HG03280 (cell line): ENCODE results near the gene NPNT.

Experiments used
- ATAC-seq: cut with Tn5 transposase; IDR thresholded peaks from one replicate; pipeline ENCODE4 v1.9.1; 2021; ENCODE audit warnings: mild to moderate bottlenecking, moderate library complexity; ENCODE audit not compliant: unreplicated experiment

Gene NPNT

DNA sequence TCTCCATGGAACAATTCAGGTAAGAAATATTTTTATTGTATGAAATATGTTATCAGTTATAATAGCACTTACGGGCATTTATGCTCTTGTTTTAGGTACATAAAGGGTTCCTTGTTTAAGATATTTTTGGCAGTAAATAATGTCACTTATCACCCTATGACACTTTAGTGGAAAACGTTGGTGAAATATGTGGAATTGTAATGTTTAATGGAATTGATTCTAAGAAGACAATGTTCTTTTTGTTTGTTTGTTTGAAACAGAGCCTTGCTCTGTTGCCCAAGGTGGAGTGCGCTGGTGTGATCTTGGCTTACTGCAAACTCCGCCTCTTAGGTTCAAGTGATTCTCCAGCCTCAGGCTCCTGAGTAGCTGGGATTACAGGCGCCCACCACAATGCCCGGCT, 17.4 kb downstream of the NPNT start:
- ATAC-seq, result no peak

DNA sequence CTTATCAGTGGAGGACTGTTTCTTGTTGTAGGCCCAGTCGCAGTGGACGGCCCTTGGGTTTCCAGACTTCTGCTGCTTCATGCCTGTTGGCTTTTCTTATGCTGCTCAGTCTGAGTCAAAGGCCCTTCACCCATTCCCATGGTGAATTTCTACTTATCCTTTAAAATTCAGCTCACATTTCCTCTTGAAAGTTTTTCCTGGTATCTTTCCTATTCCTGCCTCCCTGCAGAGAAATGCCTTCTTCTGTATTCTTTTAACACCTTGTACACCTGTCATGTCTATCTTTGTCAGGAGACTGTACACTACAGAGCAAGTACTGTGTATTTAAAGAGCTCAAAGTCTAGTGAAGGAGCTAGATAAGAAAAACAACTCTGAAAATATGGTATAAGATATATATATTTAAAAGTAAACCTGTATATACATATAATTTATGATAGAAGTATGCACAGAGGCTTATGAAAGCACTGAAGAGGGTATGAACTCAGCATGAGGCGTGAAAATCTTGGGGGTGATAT, 22.0 kb downstream of the NPNT start:
- ATAC-seq, result no peak

DNA sequence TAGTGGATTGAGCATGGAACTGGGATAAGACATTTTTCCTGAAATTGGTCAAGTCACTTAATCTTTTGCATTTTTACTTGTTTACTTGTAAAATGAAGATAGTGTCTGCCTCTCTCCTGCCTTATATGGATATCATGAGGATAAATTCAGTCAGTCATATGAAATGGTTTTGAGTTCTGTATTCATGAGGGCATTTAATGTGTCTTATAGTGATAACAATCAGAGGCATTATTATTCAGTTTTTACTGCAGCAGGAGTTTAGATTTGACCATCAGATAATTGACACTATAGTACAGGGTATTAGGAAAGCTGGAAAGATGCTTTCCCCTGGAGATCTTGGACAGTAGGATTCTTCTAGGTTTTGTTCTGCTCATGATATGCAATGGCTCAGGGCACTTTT, 26.0 kb downstream of the NPNT start:
- ATAC-seq, result no peak

DNA sequence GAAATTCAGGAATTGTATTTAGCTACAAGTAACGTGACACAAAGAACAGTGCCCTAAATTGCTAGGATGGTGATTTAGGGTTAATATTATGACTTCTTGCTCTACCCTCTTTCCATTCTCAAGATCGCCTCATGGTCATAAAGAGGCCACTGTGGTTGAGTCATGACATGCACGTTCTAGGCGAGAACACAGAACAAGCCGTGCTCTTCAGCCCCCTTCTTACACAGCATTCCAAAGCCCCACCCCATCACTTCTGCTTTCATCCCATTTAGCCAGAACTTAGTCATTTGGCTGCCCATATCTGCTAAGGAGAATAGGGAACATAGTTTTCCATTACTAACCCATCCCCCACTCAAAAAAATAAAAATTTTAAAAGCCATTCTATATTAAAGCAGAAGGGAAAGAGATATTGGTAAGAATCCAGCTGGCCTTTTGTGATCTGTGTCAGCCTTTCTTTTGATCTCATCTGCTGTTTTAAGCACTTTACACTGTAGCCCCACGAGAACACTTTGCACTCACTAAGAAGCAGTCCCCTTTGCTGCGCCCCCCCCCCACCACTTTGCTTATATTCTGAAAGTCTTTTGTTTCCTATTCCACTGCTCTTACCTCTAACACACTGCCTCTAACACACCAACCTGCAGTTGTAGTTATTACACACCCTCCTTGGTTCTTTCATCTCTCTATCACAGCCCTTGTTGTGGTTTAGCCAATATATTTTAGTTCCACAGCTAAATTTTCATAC, 28.4 kb downstream of the NPNT start:
- no peak for ATAC-seq

DNA sequence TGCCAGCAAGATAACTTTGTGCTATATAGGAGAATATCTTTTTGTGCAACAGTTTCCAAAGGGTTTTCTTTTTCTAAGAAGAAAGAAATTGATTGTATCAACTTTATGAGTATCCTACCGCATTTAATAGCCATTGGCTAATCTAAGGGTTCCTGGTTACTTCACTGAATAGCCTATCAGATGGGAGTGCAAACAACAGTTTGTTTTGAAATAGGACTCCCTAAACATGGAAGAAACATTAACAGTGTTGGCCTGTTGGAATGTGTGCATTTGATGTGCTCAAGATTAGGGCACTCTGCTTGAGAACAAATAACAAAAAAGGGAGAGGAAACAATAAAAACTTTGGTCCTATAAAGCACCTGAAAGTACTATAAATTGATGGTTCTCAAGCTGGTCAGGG, 29.1 kb downstream of the NPNT start:
- ATAC-seq, result no peak

DNA sequence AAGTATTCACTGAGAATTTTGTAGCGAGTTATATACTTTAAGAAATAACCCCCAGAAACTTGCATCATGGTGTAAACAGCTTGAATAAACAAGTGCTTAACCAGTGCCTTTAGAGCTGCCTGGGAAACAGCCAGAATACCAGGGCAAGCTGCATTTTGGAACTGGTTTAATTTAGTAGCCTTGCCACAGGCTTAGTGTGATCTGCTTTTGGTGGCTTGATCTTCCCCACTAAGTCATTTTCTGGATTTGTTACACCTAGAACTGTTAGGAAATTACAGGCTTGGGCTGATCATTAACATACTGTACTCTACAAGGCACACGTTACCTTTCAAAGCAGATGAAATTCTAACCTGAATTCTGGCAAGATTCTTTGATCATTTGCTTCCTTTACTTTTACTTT, 35.4 kb downstream of the NPNT start:
- ATAC-seq, result no peak

DNA sequence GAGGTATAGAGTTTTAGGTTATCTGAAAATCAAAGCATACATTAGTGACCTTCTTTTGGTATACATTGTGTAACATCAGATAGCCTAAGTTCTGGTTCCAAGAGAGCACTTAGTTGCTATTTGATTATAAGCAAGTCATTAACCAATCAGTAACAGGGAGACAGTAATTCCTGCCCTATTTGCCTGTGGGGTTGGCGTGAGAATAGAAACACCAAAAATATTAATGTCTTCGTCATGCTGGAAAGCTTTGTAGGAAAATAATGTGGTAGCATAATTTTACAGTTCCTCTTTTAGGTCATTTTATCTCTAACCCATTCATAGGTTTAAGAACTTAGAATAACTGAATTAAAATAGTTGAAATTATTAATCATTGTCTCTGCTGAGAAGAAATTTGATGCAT, 37.8 kb downstream of the NPNT start:
- ATAC-seq, result no peak

DNA sequence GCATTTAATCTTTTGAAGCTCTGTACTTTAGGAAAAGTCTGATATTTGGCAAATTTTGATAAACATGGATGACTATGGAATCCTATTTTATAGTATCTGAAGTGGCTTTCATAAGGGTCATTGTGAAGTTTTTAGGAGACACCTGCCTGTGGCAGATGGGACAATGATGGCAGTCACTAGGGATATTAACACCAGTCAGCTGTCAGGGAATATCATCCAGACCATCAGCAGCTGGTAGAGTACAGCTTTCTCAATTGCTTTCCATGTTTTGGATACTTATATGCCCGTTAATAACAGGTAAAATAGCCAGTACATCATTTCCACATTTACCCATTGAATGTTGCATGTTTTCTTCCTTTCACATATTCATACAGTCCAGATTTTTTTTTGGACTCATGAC, 39.1 kb downstream of the NPNT start:
- no peak for ATAC-seq

DNA sequence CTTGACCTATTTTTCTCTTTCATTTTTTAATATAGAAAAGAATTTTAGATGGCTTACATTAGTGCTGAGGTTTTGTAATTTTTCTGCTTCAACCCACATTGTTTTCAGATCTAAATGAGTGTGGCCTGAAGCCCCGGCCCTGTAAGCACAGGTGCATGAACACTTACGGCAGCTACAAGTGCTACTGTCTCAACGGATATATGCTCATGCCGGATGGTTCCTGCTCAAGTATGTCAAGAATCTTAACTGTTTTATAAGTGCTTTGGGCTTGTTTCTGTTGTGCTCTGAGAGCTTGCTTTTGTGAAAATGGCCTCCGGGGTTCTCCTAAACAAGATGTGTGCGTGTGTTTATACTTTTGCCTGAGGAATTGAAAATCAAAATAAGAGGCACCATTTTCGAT, 41.6 kb downstream of the NPNT start:
- no peak for ATAC-seq

DNA sequence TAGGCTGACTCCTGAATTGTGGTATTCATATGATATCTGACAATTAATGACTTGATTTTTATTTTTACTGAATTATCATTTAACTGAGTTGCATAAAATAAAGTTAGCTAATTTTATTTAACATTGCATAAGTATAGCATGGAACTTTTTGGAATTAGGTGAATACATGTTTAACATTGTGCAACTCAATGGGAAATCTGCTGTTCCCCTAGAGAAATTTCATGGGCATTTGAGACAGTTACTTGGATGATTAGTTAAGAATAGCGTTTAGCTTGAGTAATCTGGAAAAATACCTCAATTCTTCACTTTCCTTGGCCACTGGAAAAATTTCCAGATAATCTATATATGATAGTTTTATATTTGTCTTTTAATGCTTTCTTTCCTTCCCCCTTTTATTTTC, 42.5 kb downstream of the NPNT start:
- ATAC-seq, result no peak

DNA sequence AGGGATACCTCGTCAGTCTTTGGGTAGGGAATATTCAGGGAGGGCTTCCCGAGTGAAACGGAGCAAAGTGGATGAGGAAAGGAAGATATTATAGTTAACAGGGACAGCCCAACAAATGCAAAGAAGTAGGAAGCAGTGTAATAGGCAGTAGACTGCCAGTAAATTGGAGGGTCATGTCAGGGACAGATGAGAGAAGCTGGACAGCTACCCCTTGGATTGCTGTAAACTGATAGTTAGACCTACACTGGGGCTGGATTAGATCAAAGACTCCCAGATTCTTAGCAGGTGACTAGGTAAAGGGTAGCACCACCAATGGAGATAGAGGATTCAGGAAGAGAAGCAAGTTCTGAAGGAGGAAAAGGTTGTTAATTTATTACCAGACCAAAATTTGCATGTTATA, 48.0 kb downstream of the NPNT start:
- ATAC-seq, result no peak

DNA sequence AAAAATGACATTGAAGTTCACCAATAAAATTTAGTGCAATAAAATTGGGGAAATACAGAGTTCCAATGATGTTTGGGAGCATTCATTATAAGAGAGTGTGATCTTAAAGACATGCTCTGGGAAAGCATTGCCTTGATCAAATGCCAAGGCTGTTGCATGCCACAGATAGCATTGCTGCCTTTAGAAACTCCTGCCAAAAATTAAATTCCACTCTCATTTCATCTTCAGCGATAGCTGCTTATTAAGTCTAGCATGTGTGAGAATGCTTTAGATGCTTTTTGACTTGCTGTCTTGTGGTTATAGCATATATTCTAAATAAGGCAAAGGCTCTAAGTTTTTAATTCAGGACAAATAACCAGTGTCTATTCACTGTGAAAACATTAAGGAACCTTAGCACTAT, 49.3 kb downstream of the NPNT start:
- ATAC-seq, result no peak

DNA sequence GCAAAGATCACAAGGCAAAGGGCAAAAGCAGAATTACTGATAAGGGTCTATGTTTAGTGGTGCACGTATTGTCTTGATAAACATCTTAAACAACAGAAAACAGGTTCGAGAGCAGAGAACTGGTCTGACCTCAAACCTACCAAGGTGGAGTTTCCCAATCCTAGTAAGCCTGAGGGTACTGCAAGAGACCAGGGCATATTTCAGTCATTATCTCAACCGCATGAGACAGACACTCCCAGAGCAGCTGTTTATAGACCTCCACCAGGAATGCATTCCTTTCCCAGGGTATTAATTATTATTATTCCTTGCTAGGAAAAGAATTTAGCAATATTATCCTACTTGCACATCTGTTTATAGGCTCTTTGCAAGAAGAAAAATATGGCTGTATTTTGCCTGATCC, 51.5 kb downstream of the NPNT start:
- ATAC-seq, result no peak

DNA sequence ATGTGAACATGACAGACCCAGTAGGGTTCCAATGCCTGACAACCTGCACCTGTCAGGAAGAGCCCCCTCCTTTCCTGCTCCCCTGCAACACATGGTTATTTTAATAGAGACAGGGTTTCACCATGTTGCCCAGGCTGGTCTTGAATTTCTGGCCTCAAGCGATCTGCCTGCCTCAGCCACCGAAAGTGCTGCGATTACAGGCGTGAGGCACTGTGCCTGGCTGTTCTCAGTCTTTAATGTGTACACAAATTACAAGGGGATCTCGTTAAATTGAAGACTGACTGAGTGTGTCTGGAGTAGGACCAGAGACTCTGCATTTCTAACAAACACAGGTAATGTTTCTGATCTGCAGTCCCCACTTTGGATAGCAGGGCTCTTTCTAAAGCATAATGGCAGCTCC, 55.4 kb downstream of the NPNT start:
- ATAC-seq, result no peak

DNA sequence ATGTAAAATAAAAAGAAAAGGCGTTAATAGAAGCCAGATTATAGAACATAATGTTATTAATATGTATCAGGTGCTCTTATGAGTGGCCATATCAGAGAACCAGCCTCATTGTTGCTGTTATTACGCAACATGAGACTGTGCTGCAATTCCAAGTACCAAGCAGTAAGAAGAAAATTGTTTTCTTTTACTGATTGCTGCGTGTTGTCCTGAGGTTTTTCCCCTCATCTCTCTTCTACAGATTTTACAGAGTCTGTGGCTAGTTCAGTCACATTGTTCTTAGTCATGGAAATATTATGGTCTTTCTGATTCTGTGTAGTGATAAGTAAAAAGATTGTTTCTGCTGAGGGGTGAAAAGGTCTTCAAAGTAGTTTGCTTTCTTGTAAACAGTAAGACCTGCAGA, 55.9 kb downstream of the NPNT start:
- no peak for ATAC-seq

DNA sequence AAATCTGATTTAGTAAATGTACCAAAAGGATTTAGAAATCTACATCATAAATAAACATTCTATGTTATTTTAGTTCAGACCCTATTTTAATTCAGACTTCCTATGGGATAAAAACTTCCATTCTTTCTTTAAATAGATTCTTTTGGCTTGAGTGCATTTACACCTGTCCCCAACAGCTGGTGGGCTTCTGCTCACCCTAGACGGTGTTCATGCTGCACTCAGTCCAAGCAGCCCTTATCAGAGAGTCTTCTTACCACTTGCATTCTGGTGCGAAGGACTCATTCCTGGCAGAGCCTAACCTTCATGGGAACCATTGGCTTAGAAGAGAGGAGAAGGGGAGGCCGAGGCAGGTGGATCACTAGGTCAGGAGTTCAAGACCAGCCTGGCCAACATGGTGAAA, 57.3 kb downstream of the NPNT start:
- no peak for ATAC-seq

DNA sequence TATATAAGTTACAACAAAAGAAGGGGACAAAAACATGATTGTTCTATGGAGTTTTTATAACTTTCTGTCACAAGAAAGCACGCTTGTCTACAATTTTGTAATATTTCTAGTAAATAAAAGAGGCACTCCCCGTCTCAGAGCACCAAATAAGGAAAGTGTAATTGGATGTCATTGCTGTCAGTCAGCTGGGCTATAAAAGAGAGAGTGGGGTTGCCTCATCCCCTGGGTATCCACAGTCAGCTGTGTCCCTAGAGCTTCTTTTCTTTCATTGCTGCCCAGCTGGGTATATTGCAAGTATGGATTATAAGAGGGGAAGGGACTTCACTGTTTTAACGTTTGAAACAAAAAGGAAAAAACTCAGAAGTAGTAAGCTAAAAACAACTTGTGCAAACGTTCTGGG, 61.3 kb downstream of the NPNT start:
- ATAC-seq, result no peak

DNA sequence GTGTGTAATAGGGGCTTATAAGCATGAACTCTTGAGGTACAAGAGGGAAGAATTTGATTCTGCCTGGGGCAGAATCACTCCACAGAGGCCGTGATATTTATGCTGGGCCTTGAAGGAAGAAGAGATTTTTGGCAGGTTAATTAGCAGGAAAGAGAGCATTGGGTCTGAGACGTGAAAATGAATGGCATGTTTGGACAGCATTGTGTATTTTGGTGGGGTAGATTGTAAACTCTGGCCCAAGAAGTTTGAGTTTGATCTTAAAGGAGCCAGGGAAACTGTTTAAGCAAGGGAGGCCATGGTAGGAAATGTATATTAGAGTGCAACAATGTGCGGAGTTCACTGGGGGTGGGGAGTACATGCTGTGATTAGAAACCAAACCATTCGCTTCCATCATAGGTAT, 62.4 kb downstream of the NPNT start:
- ATAC-seq, result no peak

DNA sequence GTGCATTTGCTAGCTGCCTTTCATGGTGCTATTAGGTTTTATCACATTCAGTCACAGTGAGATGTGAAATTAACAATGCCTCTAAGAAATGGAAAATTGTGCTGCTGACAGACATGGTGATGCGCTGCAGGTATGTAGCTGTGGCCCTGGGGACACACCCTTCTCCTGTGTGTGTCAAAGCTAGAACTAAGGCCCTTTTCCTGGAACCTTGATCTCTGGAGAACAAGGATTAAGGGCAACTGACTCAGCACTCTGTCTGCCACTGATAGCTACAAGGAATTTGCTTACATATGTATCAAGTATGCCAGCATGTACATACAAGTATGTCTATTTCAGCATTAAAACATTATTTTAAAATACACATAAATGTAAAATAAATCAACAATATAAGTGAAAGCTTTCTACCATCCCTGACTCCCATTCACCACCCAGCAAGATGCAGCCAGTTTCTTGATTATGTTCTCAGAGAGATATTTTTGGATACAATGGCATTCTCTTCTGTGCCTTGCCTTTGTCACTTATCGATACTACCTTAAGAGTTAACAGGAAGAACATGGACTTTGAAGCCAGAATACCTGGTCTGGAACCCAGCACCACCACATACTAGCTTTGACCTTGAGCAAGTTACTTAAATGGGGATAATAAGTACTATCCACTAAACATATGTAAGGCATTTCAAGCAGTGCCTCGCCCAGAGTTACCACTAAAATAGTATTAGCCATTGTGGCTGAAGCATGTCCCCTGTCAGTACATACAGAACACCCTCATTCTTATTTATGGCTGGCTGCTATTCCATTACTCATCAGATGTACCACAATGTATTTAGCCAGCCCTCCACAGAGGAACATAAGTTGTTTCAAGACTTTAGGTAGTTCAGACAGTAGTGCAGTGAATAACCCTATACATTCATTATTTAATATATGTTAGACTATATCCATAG, 68.5 kb downstream of the NPNT start:
- no peak for ATAC-seq

DNA sequence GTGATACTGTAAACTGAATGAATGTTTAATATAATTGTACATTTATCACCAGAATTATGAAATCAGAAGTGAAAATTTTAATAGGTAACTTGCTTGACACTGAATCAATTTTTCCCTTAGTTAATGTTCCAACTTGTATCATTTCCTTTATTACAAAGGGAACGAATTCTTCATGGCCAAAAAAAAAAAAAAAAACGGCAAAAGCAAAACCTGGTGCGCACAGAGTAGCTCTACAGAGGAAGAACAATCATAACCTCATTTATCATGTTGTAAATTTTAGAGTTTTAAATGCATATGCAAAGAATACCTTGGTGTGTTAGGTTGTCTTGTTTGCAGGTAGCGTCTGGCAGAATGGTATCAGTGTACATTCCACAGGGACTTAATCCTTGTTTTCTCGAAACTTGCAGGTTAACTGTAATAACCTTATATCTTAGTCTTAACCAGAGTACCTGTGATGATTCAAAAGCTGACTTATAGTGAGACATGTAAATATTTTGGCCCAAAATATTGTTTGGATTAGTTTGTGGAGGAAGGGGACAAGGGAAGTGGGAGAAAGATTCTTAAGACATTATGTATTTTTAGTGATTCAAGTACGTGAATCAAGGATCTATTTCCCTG, 70.0 kb downstream of the NPNT start:
- ATAC-seq, result no peak

DNA sequence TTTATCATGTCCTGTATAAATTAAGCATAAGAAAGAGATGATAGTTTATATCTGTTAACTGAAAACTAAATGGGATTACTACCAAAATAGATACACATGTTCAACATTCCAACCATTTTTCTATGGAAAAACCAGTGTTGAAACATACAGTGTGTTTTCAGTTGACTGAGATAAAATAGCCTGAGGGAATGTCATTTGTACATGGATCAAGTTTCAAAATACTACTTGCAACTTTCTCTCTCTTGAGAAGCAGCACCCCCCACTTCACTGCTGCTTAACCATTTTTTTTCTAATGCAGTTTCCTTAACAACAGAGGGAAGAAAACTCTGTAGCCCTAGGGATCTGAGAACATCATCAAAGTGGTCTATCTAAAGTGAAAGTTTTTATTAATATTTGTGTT, 70.8 kb downstream of the NPNT start:
- ATAC-seq, result no peak
